ENCODE measurements around the gene REM2. TPM values are rescaled to one million over a fixed set of nuclear protein-coding genes. Genes with fewer than 3 reads are reported as not detected.
"Not testable (repeated sequence)": the region's sequence is repeated elsewhere in the genome, so short reads cannot be mapped to it uniquely, and the experiment has no call there.

REM2 gene
- total RNA-seq, 2 donors from 2014 or later: 0.77 to 1.2 TPM

DNA sequence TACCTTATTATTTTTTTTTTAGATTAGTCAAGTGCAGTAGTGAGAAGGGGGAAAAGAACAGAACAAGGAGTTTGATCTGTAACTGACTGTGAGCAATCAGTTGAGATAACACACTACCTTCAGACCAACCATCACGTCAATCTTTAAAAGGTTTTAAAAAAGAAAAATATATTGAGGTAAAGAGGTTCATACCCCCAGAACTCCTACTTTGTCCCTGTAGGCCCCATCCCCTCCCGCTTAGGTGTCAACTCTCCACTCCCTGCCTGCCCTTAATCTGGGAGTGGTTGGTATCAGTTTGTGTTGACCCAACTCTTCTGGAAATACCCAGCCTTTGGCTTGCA, 30.5 kb upstream of the REM2 start:
- Mint-ChIP-seq H3K36me3 (ENCODE audit: low read depth) (no peaks in the 10 kb centered on the region), H3K4me3 (no peak overlapping the region), H3K27ac (peak overlapping the region; percentile 76), H3K9me3 (peaks cover 2% of the 10 kb centered on the region), H3K27me3 (ENCODE audit: insufficient read depth) (no peaks in the 10 kb centered on the region), H3K4me1 (peaks cover 21% of the 10 kb centered on the region)
- Histone ChIP-seq H3K36me3 (ENCODE audit: control insufficient read depth, insufficient read depth, low read length) (no peaks in the 10 kb centered on the region), H3K9ac (ENCODE audit: extremely low read depth, low read length, poor library complexity, severe bottlenecking) (no peak overlapping the region), H3K4me3 (ENCODE audit: low read length) (no peak overlapping the region), H3K27me3 (ENCODE audit: control insufficient read depth, insufficient read depth, low read length, poor library complexity, severe bottlenecking) (no peaks in the 10 kb centered on the region), H3K27ac (ENCODE audit: low read depth, low read length) (no peak overlapping the region), H3K9me3 (ENCODE audit: control insufficient read depth, low read length) (peaks cover 9% of the 10 kb centered on the region), H3K4me1 (ENCODE audit: control insufficient read depth, insufficient read depth, low read length) (peaks cover 3% of the 10 kb centered on the region)
- TF ChIP-seq, protein P1, sequence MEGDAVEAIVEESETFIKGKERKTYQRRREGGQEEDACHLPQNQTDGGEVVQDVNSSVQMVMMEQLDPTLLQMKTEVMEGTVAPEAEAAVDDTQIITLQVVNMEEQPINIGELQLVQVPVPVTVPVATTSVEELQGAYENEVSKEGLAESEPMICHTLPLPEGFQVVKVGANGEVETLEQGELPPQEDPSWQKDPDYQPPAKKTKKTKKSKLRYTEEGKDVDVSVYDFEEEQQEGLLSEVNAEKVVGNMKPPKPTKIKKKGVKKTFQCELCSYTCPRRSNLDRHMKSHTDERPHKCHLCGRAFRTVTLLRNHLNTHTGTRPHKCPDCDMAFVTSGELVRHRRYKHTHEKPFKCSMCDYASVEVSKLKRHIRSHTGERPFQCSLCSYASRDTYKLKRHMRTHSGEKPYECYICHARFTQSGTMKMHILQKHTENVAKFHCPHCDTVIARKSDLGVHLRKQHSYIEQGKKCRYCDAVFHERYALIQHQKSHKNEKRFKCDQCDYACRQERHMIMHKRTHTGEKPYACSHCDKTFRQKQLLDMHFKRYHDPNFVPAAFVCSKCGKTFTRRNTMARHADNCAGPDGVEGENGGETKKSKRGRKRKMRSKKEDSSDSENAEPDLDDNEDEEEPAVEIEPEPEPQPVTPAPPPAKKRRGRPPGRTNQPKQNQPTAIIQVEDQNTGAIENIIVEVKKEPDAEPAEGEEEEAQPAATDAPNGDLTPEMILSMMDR (conservative IDR thresholded peaks at IDR 0.05): no peak
- 100% methylated on average over 1 of the region's 2 CpGs; no CpG with 5 or more reads in 1 of the 2 experiments for WGBS, 2 experiments (ENCODE audit: insufficient coverage in 1 of 2, insufficient read length in 1 of 2)
- no peak for DNase-seq

DNA sequence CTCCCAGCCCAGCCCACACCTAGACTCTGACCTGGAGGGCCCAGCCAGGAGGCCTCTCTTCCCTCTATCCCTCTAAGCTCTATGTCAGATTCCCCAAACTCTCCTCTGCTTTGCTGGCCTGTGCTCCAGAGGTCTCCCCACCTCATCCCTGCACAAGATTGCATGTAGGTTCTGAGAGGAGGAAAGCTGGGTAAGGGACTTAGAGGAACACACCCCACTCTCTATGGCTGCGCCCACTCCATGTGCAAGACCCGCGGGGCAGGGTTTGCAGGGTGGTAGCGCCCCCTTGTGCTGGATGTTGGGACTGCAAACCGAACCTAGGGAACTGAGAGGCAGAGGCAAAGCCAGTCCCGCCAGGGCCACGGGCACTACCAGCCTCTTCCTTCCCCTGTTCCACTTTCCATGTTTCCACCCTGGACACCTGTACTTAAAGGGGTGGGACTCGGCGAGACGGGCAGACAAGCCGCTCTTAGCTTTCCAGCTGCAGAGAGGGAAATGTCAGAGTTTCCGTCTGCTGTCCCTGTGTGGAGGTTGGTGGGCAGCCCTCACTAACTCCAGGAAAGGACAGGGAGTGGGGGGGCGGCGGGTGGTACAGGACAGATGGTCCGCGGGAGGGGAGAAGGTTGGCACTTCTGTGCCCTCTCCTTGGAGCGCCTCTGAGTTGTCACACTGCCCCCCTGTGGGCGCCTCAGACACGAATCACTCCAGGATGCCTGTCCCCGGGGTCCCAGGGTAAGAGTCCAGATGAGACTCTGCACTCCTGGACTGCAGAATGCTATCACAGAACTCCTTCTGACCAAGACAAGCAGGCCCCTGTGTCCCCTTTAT, 29.9 kb upstream of the REM2 start:
- Histone ChIP-seq H3K4me1 (ENCODE audit: control insufficient read depth, insufficient read depth, low read length) (peaks cover 3% of the 10 kb centered on the region), H3K9me3 (ENCODE audit: control insufficient read depth, low read length) (peaks cover 9% of the 10 kb centered on the region), H3K27me3 (ENCODE audit: control insufficient read depth, insufficient read depth, low read length, poor library complexity, severe bottlenecking) (no peaks in the 10 kb centered on the region), H3K9ac (ENCODE audit: extremely low read depth, low read length, poor library complexity, severe bottlenecking) (no peak overlapping the region), H3K27ac (ENCODE audit: low read depth, low read length) (no peak overlapping the region), H3K36me3 (ENCODE audit: control insufficient read depth, insufficient read depth, low read length) (no peaks in the 10 kb centered on the region), H3K4me3 (ENCODE audit: low read length) (peak overlapping the region; percentile 70)
- Mint-ChIP-seq H3K4me1 (peaks cover 18% of the 10 kb centered on the region), H3K4me3 (peak overlapping the region; percentile 51), H3K9me3 (peaks cover 3% of the 10 kb centered on the region), H3K27ac (peak overlapping the region; percentile 76), H3K27me3 (ENCODE audit: insufficient read depth) (no peaks in the 10 kb centered on the region), H3K36me3 (ENCODE audit: low read depth) (no peaks in the 10 kb centered on the region)
- 2 to 10% methylated on average over 6 to 20 of the region's 20 CpGs for WGBS, 2 experiments (ENCODE audit: insufficient coverage in 1 of 2, insufficient read length in 1 of 2)
- DNase-seq: peak; percentile 98
- TF ChIP-seq, protein P1 (conservative IDR thresholded peaks at IDR 0.05): peak; percentile 98

DNA sequence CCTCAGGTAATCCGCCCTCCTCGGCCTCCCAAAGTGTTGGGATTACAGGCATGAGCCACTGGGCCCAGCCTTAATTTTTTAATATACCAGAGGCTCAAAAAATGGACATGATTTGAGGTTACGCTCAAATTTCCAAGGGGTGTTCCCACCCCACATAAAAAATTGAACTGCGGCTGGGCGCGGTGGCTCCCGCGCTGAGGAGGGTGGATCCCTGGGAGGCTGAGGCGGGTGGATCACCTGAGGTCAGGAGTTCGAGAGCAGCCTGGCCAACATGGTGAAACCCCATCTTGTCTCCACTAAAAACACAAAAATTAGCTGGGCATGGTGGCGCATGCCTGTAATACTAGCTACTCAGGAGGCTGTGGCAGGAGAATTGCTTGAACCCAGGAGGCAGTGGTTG, 28.7 kb upstream of the REM2 start:
- not testable (repeated sequence) for H3K4me1 ChIP-seq (ENCODE audit: control insufficient read depth, insufficient read depth, low read length); H3K36me3 Mint-ChIP-seq (ENCODE audit: low read depth); H3K27ac ChIP-seq (ENCODE audit: low read depth, low read length); H3K27me3 ChIP-seq (ENCODE audit: control insufficient read depth, insufficient read depth, low read length, poor library complexity, severe bottlenecking); H3K9me3 Mint-ChIP-seq; H3K27ac Mint-ChIP-seq; H3K4me3 Mint-ChIP-seq; H3K4me3 ChIP-seq (ENCODE audit: low read length); DNase-seq; H3K27me3 Mint-ChIP-seq (ENCODE audit: insufficient read depth); H3K9me3 ChIP-seq (ENCODE audit: control insufficient read depth, low read length); H3K9ac ChIP-seq (ENCODE audit: extremely low read depth, low read length, poor library complexity, severe bottlenecking); H3K36me3 ChIP-seq (ENCODE audit: control insufficient read depth, insufficient read depth, low read length)
- H3K4me1 Mint-ChIP-seq: peaks cover 11% of the 10 kb centered on the region
- 94 to 95% methylated on average over 4 to 11 of the region's 11 CpGs for WGBS, 2 experiments (ENCODE audit: insufficient coverage in 1 of 2, insufficient read length in 1 of 2)
